Skeletal muscle tissue (tissue), 4 donors: ENCODE results near the gene SWT1. TPM values are rescaled to one million over a fixed set of nuclear protein-coding genes. Genes with fewer than 3 reads are reported as not detected.

Experiments
- H3K27ac ChIP-seq: one replicate; pipeline ENCODE4 v1.7.0; 2013; ENCODE audit warnings: mild to moderate bottlenecking, low read depth, low read length, inconsistent platforms
- H3K27me3 ChIP-seq, 3 donors: one replicate each; pipeline ENCODE4 v1.7.0; 2013; ENCODE audit warnings: low read length in 3 of 3; ENCODE audit not compliant: control insufficient read depth in 3 of 3, insufficient read depth in 3 of 3
- H3K36me3 ChIP-seq, 3 donors: one replicate each; pipeline ENCODE4 v1.7.0; 2013; ENCODE audit warnings: low read length in 3 of 3; ENCODE audit not compliant: control insufficient read depth in 3 of 3, insufficient read depth in 3 of 3
- H3K4me1 ChIP-seq, 3 donors: one replicate each; pipeline ENCODE4 v1.7.0; 2013; ENCODE audit warnings: low read length in 3 of 3, mild to moderate bottlenecking in 3 of 3; ENCODE audit not compliant: control insufficient read depth in 3 of 3, insufficient read depth in 3 of 3
- H3K4me3 ChIP-seq, 3 donors: one replicate each; pipeline ENCODE4 v1.7.0; 2013; ENCODE audit warnings: low read length in 3 of 3
- H3K9ac ChIP-seq, 3 donors: one replicate each; pipeline ENCODE4 v1.7.0; 2013; ENCODE audit warnings: low read length in 3 of 3, mild to moderate bottlenecking in 3 of 3, moderate library complexity in 2 of 3, low read depth in 1 of 3
- H3K9me3 ChIP-seq, 3 donors: one replicate each; pipeline ENCODE4 v1.7.0; 2013; ENCODE audit warnings: low read length in 3 of 3; ENCODE audit not compliant: control insufficient read depth in 3 of 3
- total RNA-seq: library from RNA; depleted of rRNA; stranded (reverse); fragments of >200 nt; gene quantifications from one replicate; pipeline ENCODE4 v1.2.3, GENCODE V29; 2014
- donor health status: Osteomylitis.

The SWT1 gene
- total RNA-seq, 1 donor from 2014 or later = 15.7 TPM

DNA sequence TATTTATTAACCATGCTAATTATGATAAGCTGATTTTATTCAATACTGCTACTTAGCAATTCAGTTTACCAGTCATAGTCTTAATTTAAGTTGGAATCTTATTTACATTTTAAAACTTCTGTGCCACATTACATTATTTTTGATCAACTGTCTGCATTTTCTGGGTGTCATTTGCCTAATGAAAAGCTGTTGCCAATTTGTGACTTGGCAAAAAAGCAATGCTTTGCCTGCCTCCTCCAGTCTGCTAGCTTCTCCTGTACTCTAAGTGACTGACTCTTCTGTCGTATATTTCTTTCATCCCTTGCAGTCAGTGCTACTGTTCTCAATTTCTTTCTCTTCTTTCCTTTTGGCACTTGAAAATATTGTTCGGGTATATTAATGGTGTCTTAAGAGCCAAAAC lies 165.7 kb downstream of the SWT1 start:
- Histone ChIP-seq H3K4me3 (no peak overlapping the region), H3K9ac (no peak overlapping the region)

DNA sequence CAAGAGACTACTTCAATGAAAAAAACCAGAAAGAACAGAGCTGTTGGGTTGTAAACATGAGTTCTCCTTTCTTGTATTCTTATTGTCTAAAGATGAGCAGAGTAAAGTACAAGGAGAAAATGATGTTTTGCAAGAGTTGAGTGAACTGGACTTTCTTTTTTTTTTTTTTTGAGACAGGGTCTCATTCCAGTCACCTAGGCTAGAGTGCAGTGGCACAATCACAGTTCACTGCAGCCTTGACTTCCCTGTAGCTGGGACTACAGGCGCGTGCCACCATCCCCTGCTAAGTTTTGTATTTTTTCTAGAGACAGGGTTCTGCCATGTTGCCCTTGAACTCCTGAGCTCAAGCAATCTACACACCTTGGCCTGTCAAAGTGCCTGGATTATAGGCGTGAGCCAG lies 167.2 kb downstream of the SWT1 start:
- Histone ChIP-seq H3K9ac (no peak overlapping the region), H3K4me3 (no peak overlapping the region), H3K9me3 (no peaks in the 10 kb centered on the region), H3K27me3 (no peaks in the 10 kb centered on the region), H3K27ac (no peak overlapping the region), H3K4me1 (no peaks in the 10 kb centered on the region), H3K36me3 (no peaks in the 10 kb centered on the region)

More for the DNA sequence above, 165.7 kb downstream of the SWT1 start:
- Histone ChIP-seq H3K27me3 (no peaks in the 10 kb centered on the region), H3K9me3 (no peaks in the 10 kb centered on the region), H3K27ac (no peak overlapping the region), H3K36me3 (no peaks in the 10 kb centered on the region), H3K4me1 (peaks cover 3 to 5% (median 3%) of the 10 kb centered on the region in 3 donors)

DNA sequence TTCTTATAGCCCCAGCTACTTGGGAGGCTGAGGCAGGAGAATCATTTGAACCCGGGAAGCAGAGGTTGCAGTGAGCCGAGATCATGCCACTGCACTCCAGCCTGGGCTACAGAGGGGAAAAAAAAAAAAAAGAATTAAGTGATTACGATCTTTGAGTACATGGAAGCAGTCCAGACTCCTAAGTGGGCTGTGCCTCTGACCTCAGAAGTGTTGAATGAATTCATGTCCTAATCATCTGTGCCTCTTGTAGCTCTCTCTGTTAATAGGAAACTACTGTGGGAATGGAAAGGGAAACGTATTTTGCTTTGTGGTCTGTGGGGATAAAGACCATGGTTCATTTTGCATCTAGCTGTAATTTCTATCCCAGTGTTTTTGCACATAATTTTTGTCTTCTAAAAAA lies 168.4 kb downstream of the SWT1 start:
- H3K9ac ChIP-seq = no peak overlapping the region
- H3K36me3 ChIP-seq = no peaks in the 10 kb centered on the region
- no peaks in the 10 kb centered on the region for H3K27me3 ChIP-seq
- H3K27ac ChIP-seq = no peak overlapping the region
- H3K9me3 ChIP-seq = no peaks in the 10 kb centered on the region
- H3K4me3 ChIP-seq = no peak overlapping the region
- H3K4me1 ChIP-seq = no peaks in the 10 kb centered on the region

DNA sequence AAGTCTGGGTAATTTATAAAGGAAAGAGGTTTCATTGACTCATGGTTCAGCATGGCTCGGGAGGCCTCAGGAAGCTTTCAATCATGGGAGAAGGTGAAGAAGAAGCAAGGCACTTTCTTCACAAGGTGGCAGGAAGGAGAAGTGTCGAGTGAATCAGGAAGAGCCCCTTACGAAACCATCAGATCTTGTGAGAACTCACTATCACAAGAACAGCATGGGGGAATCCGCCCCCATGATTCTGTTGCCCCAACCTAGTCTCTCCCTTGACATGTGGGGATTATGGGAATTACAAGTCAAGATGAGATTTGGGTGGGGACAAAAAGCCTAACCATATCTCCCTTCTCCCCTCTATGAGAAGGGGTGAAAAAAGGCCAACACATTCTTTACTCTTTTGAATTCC lies 171.3 kb downstream of the SWT1 start:
- no peaks in the 10 kb centered on the region for H3K27me3 ChIP-seq
- H3K4me3 ChIP-seq = no peak overlapping the region
- no peaks in the 10 kb centered on the region for H3K36me3 ChIP-seq
- no peaks in the 10 kb centered on the region for H3K9me3 ChIP-seq
- H3K4me1 ChIP-seq = no peaks in the 10 kb centered on the region
- H3K27ac ChIP-seq = no peak overlapping the region
- H3K9ac ChIP-seq = no peak overlapping the region

DNA sequence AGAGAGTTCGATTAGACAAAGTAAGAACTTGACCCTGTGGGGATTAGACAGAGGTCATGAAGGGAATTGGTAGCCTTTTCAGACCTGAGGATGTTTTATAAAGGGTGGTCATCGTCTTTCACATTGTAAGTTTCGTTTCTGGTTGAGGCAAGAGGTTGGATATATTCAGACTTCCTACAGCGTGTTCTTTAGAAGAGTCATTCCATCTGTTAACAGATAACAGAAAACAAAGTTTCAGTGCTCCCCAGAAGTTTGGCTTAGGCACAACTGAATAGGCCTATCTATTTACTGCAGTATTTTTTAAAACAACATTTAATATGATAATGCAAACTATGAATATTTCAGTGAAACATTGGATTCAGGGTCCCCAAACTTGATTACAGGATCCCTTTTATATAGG lies 177.2 kb downstream of the SWT1 start:
- no peaks in the 10 kb centered on the region for H3K9me3 ChIP-seq
- no peaks in the 10 kb centered on the region for H3K36me3 ChIP-seq
- H3K27me3 ChIP-seq = no peaks in the 10 kb centered on the region
- H3K9ac ChIP-seq = no peak overlapping the region
- no peak overlapping the region for H3K4me3 ChIP-seq
- H3K4me1 ChIP-seq = no peaks in the 10 kb centered on the region
- no peak overlapping the region for H3K27ac ChIP-seq

DNA sequence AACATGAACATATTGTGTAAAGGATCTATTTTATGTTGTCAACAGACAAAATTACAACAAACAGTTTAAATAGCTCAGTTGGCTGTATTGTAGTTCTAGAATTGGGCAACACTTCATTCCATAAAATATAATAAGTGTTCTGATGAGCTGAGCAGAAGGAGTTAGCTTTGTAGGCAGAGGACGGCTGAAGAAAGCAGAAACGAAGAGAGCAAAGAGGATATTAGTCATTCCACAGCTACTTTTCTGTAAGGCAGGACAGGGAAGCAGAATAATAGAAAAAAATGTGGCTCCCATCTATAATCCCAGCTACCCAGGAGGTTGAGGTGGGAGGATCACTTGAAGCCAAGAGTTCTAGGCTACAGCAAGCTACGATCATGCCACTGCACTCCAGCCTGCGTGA lies 180.3 kb downstream of the SWT1 start:
- H3K27me3 ChIP-seq = no peaks in the 10 kb centered on the region

DNA sequence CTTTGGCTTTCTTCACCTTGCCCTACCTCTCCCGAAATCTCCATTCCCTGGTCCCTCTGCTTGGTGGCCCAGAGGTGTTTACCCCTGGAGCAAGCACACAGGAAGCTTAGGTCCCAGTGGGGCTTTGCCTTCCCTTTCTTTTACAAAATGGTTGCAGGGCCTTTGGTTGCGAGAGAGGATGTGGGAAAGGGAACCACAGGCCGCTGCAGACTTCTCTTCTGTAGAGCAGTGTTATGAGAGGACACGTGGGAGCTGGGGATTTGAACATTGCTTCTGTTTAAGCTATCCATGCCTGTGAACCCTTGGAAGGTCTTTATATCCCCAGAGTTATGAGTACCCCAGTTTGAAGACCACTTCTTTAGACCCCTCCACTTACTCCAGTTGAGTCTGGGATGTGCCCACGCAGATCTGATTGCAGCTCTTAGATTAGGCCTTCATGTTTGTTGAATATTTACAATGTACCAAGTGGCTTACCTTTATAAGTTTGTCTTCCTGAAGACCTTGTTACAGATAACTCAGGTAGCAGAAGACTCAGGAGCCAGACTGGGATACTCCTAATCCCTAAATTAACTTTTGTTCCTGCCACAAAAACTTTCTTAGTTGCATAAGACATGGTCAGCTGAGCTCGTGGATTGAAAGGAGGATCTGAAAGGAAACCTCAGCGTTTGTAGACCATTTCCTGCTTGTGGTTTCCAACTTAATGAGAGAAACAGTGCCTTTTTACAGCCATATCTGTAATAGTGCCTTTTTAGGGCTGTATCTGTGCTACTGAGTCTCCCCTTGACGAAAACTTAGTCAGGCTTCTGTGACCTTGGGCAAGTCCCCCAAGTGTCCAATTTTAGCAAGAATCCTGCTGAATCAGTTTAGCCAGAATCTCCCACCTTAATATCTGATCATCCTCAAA lies 182.0 kb downstream of the SWT1 start:
- H3K27ac ChIP-seq = peak overlapping the region; percentile 54

More for the DNA sequence above, 180.3 kb downstream of the SWT1 start:
- Histone ChIP-seq H3K9me3 (no peaks in the 10 kb centered on the region), H3K4me3 (no peak overlapping the region), H3K4me1 (no peaks in the 10 kb centered on the region), H3K27ac (peak overlapping the region; percentile 10), H3K9ac (no peak overlapping the region), H3K36me3 (no peaks in the 10 kb centered on the region)

DNA sequence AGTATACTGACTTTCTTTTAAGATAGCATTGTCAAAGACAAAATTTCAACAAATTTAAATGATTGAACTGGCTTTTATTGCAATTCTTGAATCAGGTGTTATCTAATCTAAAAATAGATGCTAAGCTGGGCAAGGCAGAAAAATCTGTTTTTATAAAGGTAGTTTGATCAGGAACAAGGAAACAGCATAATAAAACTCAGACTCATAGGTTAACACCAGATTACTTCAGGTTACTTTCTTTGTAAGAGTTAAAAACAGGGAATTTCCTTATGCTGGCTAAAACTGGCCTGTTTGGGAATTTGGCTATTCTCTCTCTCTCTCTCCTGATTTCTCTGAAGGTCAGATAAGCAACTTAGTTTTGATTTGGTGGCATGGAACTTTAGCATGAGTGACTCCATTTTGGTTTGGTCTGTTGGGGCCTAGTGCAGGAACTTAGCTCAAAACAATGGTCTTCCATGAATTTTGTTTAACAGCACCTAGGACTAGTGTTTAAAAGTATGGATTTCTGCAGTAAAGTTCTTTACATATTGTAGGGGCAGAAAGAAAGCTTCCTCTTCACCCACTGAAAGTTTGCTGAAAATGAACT lies 184.3 kb downstream of the SWT1 start:
- Histone ChIP-seq H3K36me3 (no peaks in the 10 kb centered on the region), H3K9me3 (no peaks in the 10 kb centered on the region), H3K9ac (no peak overlapping the region), H3K27ac (no peak overlapping the region), H3K4me3 (no peak overlapping the region), H3K4me1 (no peaks in the 10 kb centered on the region), H3K27me3 (no peaks in the 10 kb centered on the region)

More for the DNA sequence above, 182.0 kb downstream of the SWT1 start:
- Histone ChIP-seq H3K4me1 (no peaks in the 10 kb centered on the region), H3K36me3 (no peaks in the 10 kb centered on the region), H3K4me3 (no peak overlapping the region), H3K27me3 (no peaks in the 10 kb centered on the region), H3K9ac (no peak overlapping the region), H3K9me3 (no peaks in the 10 kb centered on the region)
